H1 (cell line): ENCODE results near the gene WDR33. TPM values are rescaled to one million over a fixed set of nuclear protein-coding genes. Genes with fewer than 3 reads are reported as not detected.

ENCODE experiments used
- CTCF ChIA-PET: fragments of 300-600 bp; sonication (Branson Sonifier 250); formaldehyde crosslinking; loops from one replicate; lab custom pipeline; 2021; ENCODE audit not compliant: partially characterized antibody; lab: Charles Lee
- POLR2A ChIA-PET: fragments of 300-600 bp; sonication (Branson Sonifier 250); formaldehyde crosslinking; loops from one replicate; lab custom pipeline; 2021; ENCODE audit warnings: inconsistent platforms; ENCODE audit not compliant: partially characterized antibody; lab: Charles Lee
- DNase-seq, 2 experiments: peaks; one replicate each; pipeline versions ENCODE4 v3.0.0 to v3.0.0-alpha.2; 2010 to 2022; ENCODE audit warnings: low spot score in 2 of 2, low read depth in 1 of 2, mixed read lengths in 1 of 2
- FAIRE-seq: peaks from 2 replicates; lab custom pipeline; 2011; peaks lifted over from hg19 to GRCh38; lab: Jason Lieb, UNC
- H2AFZ ChIP-seq: 2 replicates; pipeline ENCODE4 v1.8.1; 2012; ENCODE audit warnings: low read length, inconsistent platforms
- H2AK5ac ChIP-seq: 2 replicates; pipeline ENCODE4 v1.6.1; 2013; ENCODE audit warnings: low read depth, low read length
- H2BK120ac ChIP-seq: replicated peaks from 2 replicates; pipeline ENCODE3; 2013; ENCODE audit warnings: low read depth, low read length, inconsistent platforms
- H2BK12ac ChIP-seq: 2 replicates; pipeline ENCODE4 v1.6.1; 2013; ENCODE audit warnings: low read depth, low read length
- H2BK15ac ChIP-seq: 2 replicates; pipeline ENCODE4 v1.6.1; 2013; ENCODE audit warnings: low read length
- H2BK20ac ChIP-seq: 2 replicates; pipeline ENCODE4 v1.6.1; 2013; ENCODE audit warnings: low read length
- H2BK5ac ChIP-seq: 2 replicates; pipeline ENCODE4 v1.6.1; 2013; ENCODE audit warnings: low read depth, low read length
- H3K14ac ChIP-seq: 2 replicates; pipeline ENCODE4 v1.6.1; 2013; ENCODE audit warnings: inconsistent platforms; ENCODE audit not compliant: insufficient read length
- H3K18ac ChIP-seq: 2 replicates; pipeline ENCODE4 v1.6.1; 2013; ENCODE audit warnings: low read length; ENCODE audit errors: extremely low read depth
- H3K23ac ChIP-seq: 2 replicates; pipeline ENCODE4 v1.6.1; 2013; ENCODE audit warnings: inconsistent platforms; ENCODE audit not compliant: insufficient read length
- H3K23me2 ChIP-seq: 2 replicates; pipeline ENCODE4 v1.6.1; 2013; ENCODE audit warnings: low read depth, low read length
- H3K27ac ChIP-seq: 2 replicates; pipeline ENCODE4 v1.6.1; 2011; ENCODE audit warnings: low read depth, low read length, inconsistent platforms
- H3K27me3 ChIP-seq, 4 experiments: replicated peaks in 1 of 4; 1 replicate in 1 of 4; 2 replicates in 3 of 4; pipeline versions ENCODE4 v1.6.1 to v1.8.1; 2011 to 2013; ENCODE audit warnings: low read length in 3 of 4, mild to moderate bottlenecking in 3 of 4, inconsistent platforms in 2 of 4, mixed read lengths in 2 of 4, moderate library complexity in 1 of 4; ENCODE audit not compliant: control insufficient read depth in 3 of 4, insufficient read depth in 3 of 4; ENCODE audit errors: extremely low read depth in 1 of 4
- H3K36me3 ChIP-seq, 4 experiments: 2 replicates each; pipeline versions ENCODE4 v1.6.1 to v1.8.1; 2011 to 2013; ENCODE audit warnings: mild to moderate bottlenecking in 4 of 4, low read length in 3 of 4, moderate library complexity in 2 of 4, control low read depth in 1 of 4, inconsistent platforms in 1 of 4; ENCODE audit not compliant: insufficient read depth in 4 of 4, control insufficient read depth in 2 of 4
- H3K4ac ChIP-seq: replicated peaks from 2 replicates; pipeline ENCODE3; 2013; ENCODE audit warnings: low read length, low read depth, mixed read lengths, inconsistent platforms; ENCODE audit not compliant: insufficient read length
- H3K4me1 ChIP-seq, 4 experiments: replicated peaks in 1 of 4; 1 replicate in 1 of 4; 2 replicates in 3 of 4; pipeline versions ENCODE4 v1.6.1 to v1.8.1; 2011 to 2013; ENCODE audit warnings: low read length in 3 of 4, inconsistent platforms in 2 of 4, mixed read lengths in 1 of 4; ENCODE audit not compliant: insufficient read depth in 4 of 4, control insufficient read depth in 3 of 4
- H3K4me2 ChIP-seq, 2 experiments: 2 replicates each; pipeline versions ENCODE4 v1.6.1 to v1.8.1; 2011 to 2013; ENCODE audit warnings: low read depth in 2 of 2, low read length in 2 of 2, control low read depth in 1 of 2, inconsistent platforms in 1 of 2, mild to moderate bottlenecking in 1 of 2; ENCODE audit not compliant: insufficient read depth in 1 of 2
- H3K4me3 ChIP-seq, 4 experiments: fragments of 200-600, 300-600 bp in 1 of 4; sonication (generic), shearing (Covaris generic), sonication (Bioruptor Twin) in 1 of 4; 2 replicates each; pipeline versions ENCODE4 v1.5.1 to v1.8.1; 2011 to 2016; ENCODE audit warnings: low read length in 4 of 4, low read depth in 3 of 4, control low read depth in 2 of 4, inconsistent platforms in 2 of 4, mild to moderate bottlenecking in 2 of 4, mixed read lengths in 1 of 4, moderate library complexity in 1 of 4; ENCODE audit not compliant: insufficient read depth in 2 of 4; ENCODE audit errors: extremely low read depth in 1 of 4
- H3K56ac ChIP-seq: replicated peaks from 2 replicates; pipeline ENCODE3; 2013; ENCODE audit warnings: low read depth, mild to moderate bottlenecking, mixed read lengths, low read length, inconsistent platforms; ENCODE audit not compliant: insufficient read length
- H3K79me1 ChIP-seq: 2 replicates; pipeline ENCODE4 v1.6.1; 2013; ENCODE audit warnings: low read depth, low read length, control low read depth
- H3K79me2 ChIP-seq, 2 experiments: 2 replicates each; pipeline versions ENCODE4 v1.6.1 to v1.8.1; 2012 to 2013; ENCODE audit warnings: low read length in 2 of 2, mild to moderate bottlenecking in 2 of 2, inconsistent platforms in 1 of 2; ENCODE audit not compliant: insufficient read depth in 2 of 2, control insufficient read depth in 1 of 2
- H3K9ac ChIP-seq, 4 experiments: replicated peaks in 1 of 4; 1 replicate in 1 of 4; 2 replicates in 3 of 4; pipeline versions ENCODE4 v1.6.1 to v1.8.1; 2011 to 2013; ENCODE audit warnings: low read depth in 3 of 4, low read length in 3 of 4, control low read depth in 2 of 4, mild to moderate bottlenecking in 2 of 4, moderate library complexity in 2 of 4, inconsistent platforms in 1 of 4; ENCODE audit errors: extremely low read depth in 1 of 4
- H3K9me3 ChIP-seq, 2 experiments: 2 replicates each; pipeline versions ENCODE4 v1.6.1 to v1.8.1; 2012 to 2013; ENCODE audit warnings: mild to moderate bottlenecking in 2 of 2, moderate library complexity in 2 of 2, control low read depth in 1 of 2, inconsistent platforms in 1 of 2, low read depth in 1 of 2, low read length in 1 of 2, mixed read lengths in 1 of 2; ENCODE audit not compliant: insufficient read depth in 2 of 2
- H4K20me1 ChIP-seq, 2 experiments: replicated peaks in 1 of 2; 2 replicates each; pipeline versions ENCODE3 to v1.8.1; 2011 to 2013; ENCODE audit warnings: inconsistent platforms in 2 of 2, low read length in 2 of 2, mild to moderate bottlenecking in 1 of 2; ENCODE audit not compliant: insufficient read depth in 2 of 2, control insufficient read depth in 1 of 2
- H4K5ac ChIP-seq: 2 replicates; pipeline ENCODE4 v1.6.1; 2013; ENCODE audit warnings: low read length, low read depth, mixed read lengths, inconsistent platforms; ENCODE audit not compliant: insufficient read length
- H4K8ac ChIP-seq: 2 replicates; pipeline ENCODE4 v1.8.0; 2013; ENCODE audit warnings: mild to moderate bottlenecking, moderate library complexity, low read length, inconsistent platforms; ENCODE audit not compliant: insufficient read depth; ENCODE audit errors: extremely low read depth
- H4K91ac ChIP-seq: replicated peaks from 2 replicates; pipeline ENCODE3; 2013; ENCODE audit warnings: low read length, mixed read lengths, inconsistent platforms; ENCODE audit not compliant: insufficient read length
- SAP30 ChIP-seq: fragments of 300-600 bp; sonication (generic); IDR thresholded peaks from 2 replicates; pipeline ENCODE4 v1.7.1; 2012; ENCODE audit warnings: low read length, moderate library complexity, mild to moderate bottlenecking, inconsistent platforms; ENCODE audit not compliant: insufficient read depth, insufficient replicate concordance
- polyA plus RNA-seq, 7 experiments: library from polyadenylated mRNA; depleted of rRNA in 3 of 7; stranded (reverse) in 5 of 7; unstranded in 2 of 7; fragments of >200 nt in 5 of 7; fragments of 200-250 nt in 2 of 7; gene quantifications; 1 replicate in 5 of 7; 2 replicates in 1 of 7; 4 replicates in 1 of 7; pipeline versions ENCODE4 v1.2.1 to v1.2.3, GENCODE V29; 2011 to 2013; ENCODE audit warnings: missing spikeins in 2 of 7, mixed read lengths in 2 of 7
- total RNA-seq: library from RNA; stranded (reverse); fragmentation: NEBNext Ultra II Directional; extraction: Animal tissue kit (Norgen Biotek cat#: 25700); gene quantifications from 2 replicates; pipeline ENCODE4 v1.2.1, GENCODE V29; 2021

The WDR33 gene
- total and polyA plus RNA-seq, 2 of the 8 experiments (the other 6 are each of a cell fraction or from before 2014, with no cell fraction given), result 18.1 to 82.7 TPM

DNA sequence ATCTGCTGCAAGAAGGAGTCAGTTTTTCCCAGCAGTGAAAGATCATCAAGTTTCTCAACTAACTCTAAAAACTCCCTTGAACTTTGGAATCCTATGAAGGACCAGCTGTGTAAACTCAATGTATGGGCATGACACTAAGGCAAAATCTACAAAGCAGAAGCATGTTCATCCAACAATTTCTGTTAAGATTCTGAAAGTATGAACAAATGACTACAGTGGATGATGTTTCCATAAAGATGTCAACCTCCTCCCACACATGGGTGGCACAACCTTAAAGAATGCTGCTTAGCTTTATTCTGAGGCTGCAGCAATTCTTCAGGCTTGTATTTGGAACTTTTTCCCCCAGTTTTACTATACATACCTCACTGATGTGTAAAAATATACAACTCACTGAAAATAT, 47.2 kb downstream of the WDR33 start:
- H2AFZ ChIP-seq, result no peak overlapping the region
- no peak overlapping the region for H3K4me2 ChIP-seq
- TF ChIP-seq SAP30, result no peak
- no peak overlapping the region for H4K5ac ChIP-seq
- ChIA-PET CTCF (no interaction called here), POLR2A (no interaction called here)
- H3K18ac ChIP-seq, result no peak overlapping the region
- H3K9me3 ChIP-seq, result no peaks in the 10 kb centered on the region
- no peak overlapping the region for H3K14ac ChIP-seq
- no peak overlapping the region for H2BK12ac ChIP-seq
- H4K20me1 ChIP-seq, result peaks cover 0 to 5% of the 10 kb centered on the region in 2 experiments
- no peak overlapping the region for H3K23ac ChIP-seq
- no peak overlapping the region for H3K27ac ChIP-seq
- no peaks in the 10 kb centered on the region for H3K23me2 ChIP-seq
- H3K36me3 ChIP-seq, result peaks cover 19 to 67% (median 39%) of the 10 kb centered on the region in 4 experiments
- H3K79me2 ChIP-seq, result no peaks in the 10 kb centered on the region
- H2BK20ac ChIP-seq, result no peak overlapping the region
- H2BK120ac ChIP-seq, result no peak overlapping the region
- FAIRE-seq (no peak), DNase-seq (no peak)
- no peak overlapping the region for H2AK5ac ChIP-seq
- H3K27me3 ChIP-seq, result no peaks in the 10 kb centered on the region
- no peak overlapping the region for H3K4ac ChIP-seq
- no peak overlapping the region for H4K91ac ChIP-seq
- H2BK5ac ChIP-seq, result no peak overlapping the region
- no peaks in the 10 kb centered on the region for H3K79me1 ChIP-seq
- H2BK15ac ChIP-seq, result no peak overlapping the region
- H3K56ac ChIP-seq, result no peak overlapping the region
- no peaks in the 10 kb centered on the region for H3K4me1 ChIP-seq
- no peak overlapping the region for H3K4me3 ChIP-seq
- H3K9ac ChIP-seq, result no peak overlapping the region
- H4K8ac ChIP-seq, result no peak overlapping the region
